HepG2 (cell line): ENCODE results near the gene STK38L. TPM values are rescaled to one million over a fixed set of nuclear protein-coding genes. Genes with fewer than 3 reads are reported as not detected.

Experiments
- ARID2 ChIP-seq: sonication (generic); formaldehyde crosslinking; IDR thresholded peaks from 2 replicates; pipeline ENCODE4 v1.8.1; 2022; ENCODE audit warnings: mild to moderate bottlenecking, missing genetic modification reagents, borderline replicate concordance
- HNF4G ChIP-seq, 2 experiments: sonication (generic) in 1 of 2; formaldehyde crosslinking in 1 of 2; IDR thresholded peaks; 2 replicates each; pipeline versions ENCODE4 v1.4.0 to v1.6.1; 2011 to 2020; ENCODE audit warnings: borderline replicate concordance in 2 of 2, low read depth in 2 of 2, mild to moderate bottlenecking in 2 of 2, low read length in 1 of 2, missing genetic modification reagents in 1 of 2, moderate library complexity in 1 of 2
- PBX2 ChIP-seq: IDR thresholded peaks from 2 replicates; pipeline ENCODE4 v1.6.1; 2016; ENCODE audit warnings: control low read depth
- PBX3 ChIP-seq: sonication (generic); formaldehyde crosslinking; IDR thresholded peaks from 2 replicates; pipeline ENCODE4 v1.8.1; 2023; ENCODE audit warnings: missing genetic modification reagents, inconsistent platforms, borderline replicate concordance
- RERE ChIP-seq: IDR thresholded peaks from 2 replicates; pipeline ENCODE4 v1.6.1; 2016; ENCODE audit warnings: low read depth, missing genetic modification reagents, missing compliant biosample characterization
- SCMH1 ChIP-seq: sonication (generic); formaldehyde crosslinking; IDR thresholded peaks from 2 replicates; pipeline ENCODE4 v1.9.0; 2021; ENCODE audit warnings: missing genetic modification reagents, mild to moderate bottlenecking, borderline replicate concordance
- SMYD3 ChIP-seq: sonication (generic); formaldehyde crosslinking; IDR thresholded peaks from 2 replicates; pipeline ENCODE4 v1.8.1; 2023; ENCODE audit warnings: mild to moderate bottlenecking, missing genetic modification reagents
- STAG1 ChIP-seq: sonication (generic); formaldehyde crosslinking; IDR thresholded peaks from 2 replicates; pipeline ENCODE4 v1.4.0; 2020; ENCODE audit warnings: missing genetic modification reagents
- ZNF180 ChIP-seq: sonication (generic); formaldehyde crosslinking; IDR thresholded peaks from 2 replicates; pipeline ENCODE4 v1.4.0; 2020; ENCODE audit warnings: low read depth, missing genetic modification reagents, borderline replicate concordance
- ZNF441 ChIP-seq: sonication (generic); formaldehyde crosslinking; IDR thresholded peaks from 2 replicates; pipeline ENCODE4 v1.7.0; 2021; ENCODE audit warnings: missing genetic modification reagents, borderline replicate concordance
- ZSCAN9 ChIP-seq: IDR thresholded peaks from 2 replicates; pipeline ENCODE4 v1.6.1; 2016; ENCODE audit warnings: borderline replicate concordance
- polyA plus RNA-seq, 8 experiments: library from polyadenylated mRNA; depleted of rRNA in 3 of 8; stranded (reverse) in 7 of 8; unstranded in 1 of 8; fragments of >200 nt; fragmentation: Illumina TruSeq in 4 of 8; extraction: Trizol in 4 of 8; gene quantifications; 2 replicates each; pipeline versions ENCODE4 v1.2.1 to v1.2.3, GENCODE V29; 2011 to 2016; ENCODE audit warnings: low read depth in 4 of 8, missing spikeins in 1 of 8, mixed read lengths in 1 of 8; ENCODE audit not compliant: insufficient read depth in 1 of 8
- total RNA-seq, 5 experiments: library from RNA; depleted of rRNA; stranded (reverse); fragments of >200 nt; fragmentation: Illumina TruSeq; extraction: Trizol; gene quantifications; 2 replicates each; pipeline ENCODE4 v1.2.3, GENCODE V29; 2016; ENCODE audit warnings: low read depth in 1 of 5
- TF ChIP-seq, protein P1 (sequence below): sonication (generic); formaldehyde crosslinking; IDR thresholded peaks from 2 replicates; pipeline ENCODE4 v1.5.1; 2020; ENCODE audit warnings: missing genetic modification reagents, mild to moderate bottlenecking, borderline replicate concordance
- TF ChIP-seq, protein P2 (sequence below): IDR thresholded peaks from 2 replicates; pipeline ENCODE4 v1.6.1; 2016; ENCODE audit warnings: low read depth
- TF ChIP-seq, protein P3 (sequence below): sonication (generic); formaldehyde crosslinking; conservative IDR thresholded peaks from 2 replicates; pipeline ENCODE4 v1.8.1; 2023; ENCODE audit warnings: missing genetic modification reagents

STK38L gene
- total and polyA plus RNA-seq, 2 of the 13 experiments (the other 11 are each of a cell fraction or from before 2014, with no cell fraction given): 6.1 to 26.4 TPM

GRCh38 chr12:27243804-27244688, at the start of gene STK38L (continued):
- no peak for TF ChIP-seq RERE
- TF ChIP-seq PBX2: no peak
- TF ChIP-seq PBX3 (CRISPR knock-in tag): no peak
- no peak for TF ChIP-seq ZNF180 (CRISPR knock-in tag)
- TF ChIP-seq, protein P1, sequence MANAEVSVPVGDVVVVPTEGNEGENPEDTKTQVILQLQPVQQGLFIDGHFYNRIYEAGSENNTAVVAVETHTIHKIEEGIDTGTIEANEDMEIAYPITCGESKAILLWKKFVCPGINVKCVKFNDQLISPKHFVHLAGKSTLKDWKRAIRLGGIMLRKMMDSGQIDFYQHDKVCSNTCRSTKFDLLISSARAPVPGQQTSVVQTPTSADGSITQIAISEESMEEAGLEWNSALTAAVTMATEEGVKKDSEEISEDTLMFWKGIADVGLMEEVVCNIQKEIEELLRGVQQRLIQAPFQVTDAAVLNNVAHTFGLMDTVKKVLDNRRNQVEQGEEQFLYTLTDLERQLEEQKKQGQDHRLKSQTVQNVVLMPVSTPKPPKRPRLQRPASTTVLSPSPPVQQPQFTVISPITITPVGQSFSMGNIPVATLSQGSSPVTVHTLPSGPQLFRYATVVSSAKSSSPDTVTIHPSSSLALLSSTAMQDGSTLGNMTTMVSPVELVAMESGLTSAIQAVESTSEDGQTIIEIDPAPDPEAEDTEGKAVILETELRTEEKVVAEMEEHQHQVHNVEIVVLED (CRISPR knock-in tag): peak; percentile 84; the same call in 1 of the 2 replicates
- TF ChIP-seq, protein P2, sequence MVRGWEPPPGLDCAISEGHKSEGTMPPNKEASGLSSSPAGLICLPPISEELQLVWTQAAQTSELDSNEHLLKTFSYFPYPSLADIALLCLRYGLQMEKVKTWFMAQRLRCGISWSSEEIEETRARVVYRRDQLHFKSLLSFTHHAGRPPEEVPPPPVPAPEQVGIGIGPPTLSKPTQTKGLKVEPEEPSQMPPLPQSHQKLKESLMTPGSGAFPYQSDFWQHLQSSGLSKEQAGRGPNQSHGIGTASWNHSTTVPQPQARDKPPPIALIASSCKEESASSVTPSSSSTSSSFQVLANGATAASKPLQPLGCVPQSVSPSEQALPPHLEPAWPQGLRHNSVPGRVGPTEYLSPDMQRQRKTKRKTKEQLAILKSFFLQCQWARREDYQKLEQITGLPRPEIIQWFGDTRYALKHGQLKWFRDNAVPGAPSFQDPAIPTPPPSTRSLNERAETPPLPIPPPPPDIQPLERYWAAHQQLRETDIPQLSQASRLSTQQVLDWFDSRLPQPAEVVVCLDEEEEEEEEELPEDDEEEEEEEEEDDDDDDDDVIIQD (CRISPR knock-in tag): peak; percentile 98
- peak; percentile 64; the same call in 1 of the 2 replicates for TF ChIP-seq ZNF441 (CRISPR knock-in tag)
- no peak for TF ChIP-seq SCMH1 (CRISPR knock-in tag)
- TF ChIP-seq ZSCAN9 (CRISPR knock-in tag): peak; percentile 51; the same call in 1 of the 2 replicates
- TF ChIP-seq STAG1 (CRISPR knock-in tag): peak; percentile 49
- TF ChIP-seq SMYD3 (CRISPR knock-in tag): peak; percentile 23; the same call in 1 of the 2 replicates
- TF ChIP-seq, protein P3, sequence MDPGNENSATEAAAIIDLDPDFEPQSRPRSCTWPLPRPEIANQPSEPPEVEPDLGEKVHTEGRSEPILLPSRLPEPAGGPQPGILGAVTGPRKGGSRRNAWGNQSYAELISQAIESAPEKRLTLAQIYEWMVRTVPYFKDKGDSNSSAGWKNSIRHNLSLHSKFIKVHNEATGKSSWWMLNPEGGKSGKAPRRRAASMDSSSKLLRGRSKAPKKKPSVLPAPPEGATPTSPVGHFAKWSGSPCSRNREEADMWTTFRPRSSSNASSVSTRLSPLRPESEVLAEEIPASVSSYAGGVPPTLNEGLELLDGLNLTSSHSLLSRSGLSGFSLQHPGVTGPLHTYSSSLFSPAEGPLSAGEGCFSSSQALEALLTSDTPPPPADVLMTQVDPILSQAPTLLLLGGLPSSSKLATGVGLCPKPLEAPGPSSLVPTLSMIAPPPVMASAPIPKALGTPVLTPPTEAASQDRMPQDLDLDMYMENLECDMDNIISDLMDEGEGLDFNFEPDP (CRISPR knock-in tag): no peak
- TF ChIP-seq ARID2 (CRISPR knock-in tag): no peak
- TF ChIP-seq HNF4G (IDR thresholded peaks at IDR 0.05; ENCODE audit: borderline replicate concordance, low read depth, low read length): no peak
- TF ChIP-seq HNF4G (CRISPR knock-in tag; IDR thresholded peaks at IDR 0.05; ENCODE audit: borderline replicate concordance, low read depth): no peak
